Measurements from ENCODE around the gene RPL3. TPM values are rescaled to one million over a fixed set of nuclear protein-coding genes. Genes with fewer than 3 reads are reported as not detected.
A peak's percentile ranks its signal among the peaks of the same experiment; 100 is the strongest.

The RPL3 gene
- total and polyA plus RNA-seq, 2 of the 4 experiments (the other 2 are of a cell fraction), result 2,871 to 3,312 TPM

GRCh38 chr22:39266398-39267030 lies 52.9 kb downstream of the RPL3 start:
- in situ Hi-C loops (cut with MboI; ENCODE audit: low sequenced_read_pairs) (no loop called here), dilution Hi-C loops (cut with HindIII; ENCODE audit: low sequenced_read_pairs, unreplicated experiment) (no loop called here), intact Hi-C loops (cut with micrococcal nuclease) (no loop called here)
- H3K18ac ChIP-seq (ENCODE audit: low read depth, low read length), result no peak overlapping the region
- peak overlapping the region; percentile 55; the same call in 1 of the 2 replicates for H3K23ac ChIP-seq (ENCODE audit: low read depth, low read length)
- H3K9me3 ChIP-seq (ENCODE audit: control insufficient read depth, insufficient read depth, low read length), result peaks cover 11% of the 10 kb centered on the region
- DNase-seq (peak; percentile 64), ATAC-seq (ENCODE audit: low read depth) (peak; percentile 40; the same call in 1 of the 2 replicates)
- no peaks in the 10 kb centered on the region for H3K36me3 ChIP-seq (ENCODE audit: control insufficient read depth, insufficient read depth, low read length)
- peak overlapping the region; percentile 25 for H2BK20ac ChIP-seq (ENCODE audit: low read depth, low read length)
- no peak overlapping the region for H3K9ac ChIP-seq (ENCODE audit: low read depth, low read length)
- no peak overlapping the region for H3K27ac ChIP-seq (ENCODE audit: insufficient read depth, low read length)
- peak overlapping the region; percentile 82 for H2AFZ ChIP-seq (replicated peaks; ENCODE audit: low read length, poor library complexity)
- H4K20me1 ChIP-seq (ENCODE audit: insufficient read depth, low read length), result no peaks in the 10 kb centered on the region
- 62% methylated on average over 7 of the region's 12 CpGs; no CpG with 5 or more reads in 1 of the 2 experiments for WGBS, 2 experiments (ENCODE audit: extremely low coverage in 2 of 2, insufficient read length in 1 of 2)
- CTCF ChIA-PET, result no interaction called here
- H4K5ac ChIP-seq (ENCODE audit: low read depth, low read length), result no peak overlapping the region
- no peak overlapping the region for H2BK5ac ChIP-seq (ENCODE audit: low read depth, low read length, poor library complexity, severe bottlenecking)
- no peaks in the 10 kb centered on the region for H3K4me1 ChIP-seq (ENCODE audit: control insufficient read depth, insufficient read depth, low read length)
- peak overlapping the region; percentile 41 for H3K4ac ChIP-seq (ENCODE audit: low read depth, low read length)
- peak overlapping the region; percentile 63 for H3K14ac ChIP-seq (replicated peaks; ENCODE audit: low read depth, low read length)
- peak overlapping the region; percentile 1; the same call in 1 of the 3 replicates for H2BK15ac ChIP-seq (ENCODE audit: low read depth, low read length)
- no peak overlapping the region for H3K56ac ChIP-seq (ENCODE audit: extremely low read depth, insufficient read depth, low read length)
- peak overlapping the region; percentile 57; the same call in 1 of the 2 replicates for H2AK5ac ChIP-seq (ENCODE audit: low read depth, low read length)
- H4K8ac ChIP-seq (ENCODE audit: low read depth in 2 of 2, low read length in 2 of 2), result peak overlapping the region in 1 of 2 experiments; percentile 80; a peak in 1 of 4 replicates
- H2BK120ac ChIP-seq (ENCODE audit: low read depth, low read length), result peak overlapping the region; percentile 68
- no peaks in the 10 kb centered on the region for H3K79me1 ChIP-seq (ENCODE audit: low read depth in 1 of 2, low read length in 2 of 2)
- BruUV-seq (replicated peaks), result no TSS peak
- H3K9me1 ChIP-seq (ENCODE audit: insufficient read depth, low read length), result peaks cover 14% of the 10 kb centered on the region
- TF ChIP-seq NFE2L2 (IDR thresholded peaks at IDR 0.05; ENCODE audit: low read depth, low read length) (no peak), CEBPB (IDR thresholded peaks at IDR 0.05; ENCODE audit: low read depth, low read length) (no peak), CTCF (conservative IDR thresholded peaks at IDR 0.05; ENCODE audit: low read depth, low read length) (no peak), USF2 (IDR thresholded peaks at IDR 0.05; ENCODE audit: low read depth, low read length) (no peak), MAFK (IDR thresholded peaks at IDR 0.05; ENCODE audit: low read depth, low read length) (no peak)
- H2AK9ac ChIP-seq (replicated peaks; ENCODE audit: low read depth, low read length, poor library complexity), result peak overlapping the region; percentile 82
- POLR2A ChIA-PET (ENCODE audit: unreplicated experiment), result no interaction called here
- no peak overlapping the region for H3K4me2 ChIP-seq (ENCODE audit: low read depth, low read length)
- H3K4me3 ChIP-seq (ENCODE audit: insufficient read depth, low read depth, low read length), result no peak overlapping the region
- H3K27me3 ChIP-seq (ENCODE audit: control insufficient read depth, insufficient read depth, low read length), result no peaks in the 10 kb centered on the region
- no peak overlapping the region; the same call in 1 of the 2 replicates for H4K91ac ChIP-seq (ENCODE audit: insufficient read depth, low read depth, low read length)

Measured in IMR-90 (cell line).